Measurements from ENCODE around the gene GLUD1.
"Not testable (repeated sequence)": the region's sequence is repeated elsewhere in the genome, so short reads cannot be mapped to it uniquely, and the experiment has no call there.

Gene GLUD1

GRCh38 chr10:87094373-87095235, at the start of gene GLUD1, which contains the start of gene SHLD2:
Gene GLUD1, minus strand, starts transcription at chr10:87094843. Its CDS starts 74 bp downstream, at chr10:87094769.
Gene SHLD2, plus strand, starts transcription at chr10:87095206. Its CDS starts 56,149 bp downstream, at chr10:87151355.
- DNase-seq (ENCODE audit: low spot score) = peak; percentile 97

GRCh38 chr10:87143109-87143418, 48.4 kb upstream of the GLUD1 start:
- not testable (repeated sequence) for DNase-seq (ENCODE audit: low spot score)

GRCh38 chr10:87142230-87143108, 47.8 kb upstream of the GLUD1 start:
- not testable (repeated sequence) for DNase-seq (ENCODE audit: low spot score)

GRCh38 chr10:87137478-87137877, 42.8 kb upstream of the GLUD1 start:
- not testable (repeated sequence) for DNase-seq (ENCODE audit: low spot score)

GRCh38 chr10:87134440-87134839, 39.8 kb upstream of the GLUD1 start:
- DNase-seq (ENCODE audit: low spot score) = not testable (repeated sequence)

GRCh38 chr10:87133936-87134335, 39.3 kb upstream of the GLUD1 start:
- DNase-seq (ENCODE audit: low spot score) = not testable (repeated sequence)

- not testable (repeated sequence) for DNase-seq (ENCODE audit: low spot score)
Observed at GRCh38 chr10:87132176-87132575, 37.5 kb upstream of the GLUD1 start.

GRCh38 chr10:87127607-87128156, 33.0 kb upstream of the GLUD1 start:
- not testable (repeated sequence) for DNase-seq (ENCODE audit: low spot score)

GRCh38 chr10:87127048-87127447, 32.4 kb upstream of the GLUD1 start:
- not testable (repeated sequence) for DNase-seq (ENCODE audit: low spot score)

- DNase-seq (ENCODE audit: low spot score) = not testable (repeated sequence)
Observed at GRCh38 chr10:87123351-87123750, 28.7 kb upstream of the GLUD1 start.

GRCh38 chr10:87119029-87119428, 24.4 kb upstream of the GLUD1 start:
- not testable (repeated sequence) for DNase-seq (ENCODE audit: low spot score)

GRCh38 chr10:87118122-87118521, 23.5 kb upstream of the GLUD1 start:
- not testable (repeated sequence) for DNase-seq (ENCODE audit: low spot score)

GRCh38 chr10:87105446-87106124, 10.9 kb upstream of the GLUD1 start:
- DNase-seq (ENCODE audit: low spot score) = no peak

GRCh38 chr10:87104727-87105126, 10.1 kb upstream of the GLUD1 start:
- not testable (repeated sequence) for DNase-seq (ENCODE audit: low spot score)

- DNase-seq (ENCODE audit: low spot score) = no peak
Observed at GRCh38 chr10:87101996-87102395, 7.4 kb upstream of the GLUD1 start.

- DNase-seq (ENCODE audit: low spot score) = peak; percentile 91
Observed at GRCh38 chr10:87095236-87095945, 748 bp upstream of the GLUD1 start.

GRCh38 chr10:87093632-87094372, 841 bp downstream of the GLUD1 start:
- peak; percentile 54 for DNase-seq (ENCODE audit: low spot score)

GRCh38 chr10:87092861-87093631, 1.6 kb downstream of the GLUD1 start:
- DNase-seq (ENCODE audit: low spot score) = peak; percentile 26

- peak; percentile 21 for DNase-seq (ENCODE audit: low spot score)
Observed at GRCh38 chr10:87092376-87092860, 2.2 kb downstream of the GLUD1 start.
